SU-DHL-6 (cell line): ENCODE data around the gene TMEM8B.

Source experiments
- H2AFZ ChIP-seq: fragments of 200-600 bp; sonication (generic); 2 replicates; pipeline ENCODE4 v1.6.1; 2014; ENCODE audit warnings: low read depth, mild to moderate bottlenecking, moderate library complexity, mixed read lengths, antibody characterized with exemption, low read length; ENCODE audit not compliant: severe bottlenecking
- H3F3A ChIP-seq: fragments of 200-600 bp; shearing (Covaris generic); 2 replicates; pipeline ENCODE4 v1.6.0; 2016; ENCODE audit warnings: antibody characterized with exemption, mild to moderate bottlenecking; ENCODE audit not compliant: insufficient read depth
- H3K27ac ChIP-seq: fragments of 200-600 bp; sonication (generic); 2 replicates; pipeline ENCODE4 v1.5.1; 2016; ENCODE audit warnings: low read depth, mild to moderate bottlenecking, low read length, moderate library complexity, mixed read lengths
- H3K27me3 ChIP-seq: fragments of 200-600 bp; sonication (generic), shearing (Covaris generic); 2 replicates; pipeline ENCODE4 v1.6.0; 2014; ENCODE audit warnings: mild to moderate bottlenecking, low read length
- H3K36me3 ChIP-seq: fragments of 200-600 bp; sonication (generic); 2 replicates; pipeline ENCODE4 v1.6.1; 2014; ENCODE audit warnings: mild to moderate bottlenecking, low read length, mixed read lengths
- H3K4me2 ChIP-seq: fragments of 300-600, 200-600 bp; shearing (Covaris generic), sonication (generic); 2 replicates; pipeline ENCODE4 v1.6.0; 2014; ENCODE audit warnings: low read length, low read depth, mild to moderate bottlenecking; ENCODE audit not compliant: poor library complexity, severe bottlenecking
- H3K4me3 ChIP-seq: fragments of 200-600 bp; sonication (generic); 2 replicates; pipeline ENCODE4 v1.5.1; 2014; ENCODE audit warnings: antibody characterized with exemption, low read length, mild to moderate bottlenecking, mixed read lengths; ENCODE audit not compliant: insufficient read depth, poor library complexity, severe bottlenecking
- H3K79me2 ChIP-seq: fragments of 200-600 bp; sonication (generic); 2 replicates; pipeline ENCODE4 v1.6.1; 2014; ENCODE audit warnings: mild to moderate bottlenecking, low read length, moderate library complexity; ENCODE audit not compliant: insufficient read depth
- H3K9ac ChIP-seq: fragments of 200-600 bp; sonication (generic); 2 replicates; pipeline ENCODE4 v1.7.0; 2014; ENCODE audit warnings: mild to moderate bottlenecking, low read length
- H3K9me2 ChIP-seq: fragments of 200-600 bp; sonication (generic); replicated peaks from 2 replicates; pipeline ENCODE4 v1.6.1; 2014; ENCODE audit warnings: low read length; ENCODE audit not compliant: insufficient read depth
- H3K9me3 ChIP-seq: fragments of 200-600 bp; sonication (generic); 2 replicates; pipeline ENCODE4 v1.6.1; 2014; ENCODE audit warnings: low read length, mixed read lengths; ENCODE audit not compliant: insufficient read depth
- H4K20me1 ChIP-seq: fragments of 200-600 bp; sonication (generic); 2 replicates; pipeline ENCODE4 v1.6.1; 2014; ENCODE audit warnings: low read depth, mild to moderate bottlenecking, antibody characterized with exemption, low read length, moderate library complexity, mixed read lengths
- EZH2phosphoT487 ChIP-seq: fragments of 200-600 bp; sonication (generic), shearing (Covaris generic); conservative IDR thresholded peaks from 2 replicates; pipeline ENCODE4 v1.6.1; 2018; ENCODE audit warnings: mild to moderate bottlenecking, antibody characterized with exemption, low read length, moderate library complexity, mixed read lengths
- TF ChIP-seq, protein P1 (sequence below): fragments of 200-600 bp; sonication (generic); IDR thresholded peaks from one replicate; pipeline ENCODE4 v1.5.1; 2017; ENCODE audit warnings: antibody characterized with exemption, mild to moderate bottlenecking, low read length, moderate library complexity; ENCODE audit not compliant: insufficient read depth, poor library complexity, severe bottlenecking

The TMEM8B gene

GRCh38 chr9:35806101-35806500, 22.9 kb upstream of the TMEM8B start:
- Histone ChIP-seq H3K4me2 (no peak overlapping the region), H3K36me3 (no peaks in the 10 kb centered on the region)

DNA sequence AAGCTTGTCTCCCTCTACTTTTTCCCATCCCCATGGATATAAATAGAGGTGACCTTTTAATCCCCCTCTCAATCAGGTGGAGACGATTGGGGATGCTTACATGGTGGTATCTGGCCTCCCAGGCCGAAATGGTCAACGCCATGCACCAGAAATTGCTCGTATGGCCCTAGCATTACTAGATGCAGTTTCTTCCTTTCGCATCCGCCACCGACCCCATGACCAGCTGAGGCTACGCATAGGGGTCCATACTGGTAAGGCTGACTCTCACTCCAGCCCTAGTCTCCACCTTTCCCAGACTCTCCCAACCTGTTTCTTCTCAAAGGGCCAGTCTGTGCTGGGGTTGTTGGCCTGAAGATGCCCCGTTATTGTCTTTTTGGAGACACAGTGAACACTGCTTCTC, 20.6 kb upstream of the TMEM8B start:
- H2AFZ ChIP-seq: no peak overlapping the region
- peaks cover 14% of the 10 kb centered on the region for H3F3A ChIP-seq
- no peaks in the 10 kb centered on the region for H3K36me3 ChIP-seq
- H4K20me1 ChIP-seq: no peaks in the 10 kb centered on the region
- no peak overlapping the region for H3K9ac ChIP-seq
- no peaks in the 10 kb centered on the region for H3K9me3 ChIP-seq
- H3K4me3 ChIP-seq: no peak overlapping the region
- no peak overlapping the region for H3K27ac ChIP-seq
- no peaks in the 10 kb centered on the region for H3K9me2 ChIP-seq
- no peaks in the 10 kb centered on the region for H3K79me2 ChIP-seq
- no peaks in the 10 kb centered on the region for H3K27me3 ChIP-seq
- H3K4me2 ChIP-seq: no peak overlapping the region
- no peak for TF ChIP-seq EZH2phosphoT487
- TF ChIP-seq, protein P1, sequence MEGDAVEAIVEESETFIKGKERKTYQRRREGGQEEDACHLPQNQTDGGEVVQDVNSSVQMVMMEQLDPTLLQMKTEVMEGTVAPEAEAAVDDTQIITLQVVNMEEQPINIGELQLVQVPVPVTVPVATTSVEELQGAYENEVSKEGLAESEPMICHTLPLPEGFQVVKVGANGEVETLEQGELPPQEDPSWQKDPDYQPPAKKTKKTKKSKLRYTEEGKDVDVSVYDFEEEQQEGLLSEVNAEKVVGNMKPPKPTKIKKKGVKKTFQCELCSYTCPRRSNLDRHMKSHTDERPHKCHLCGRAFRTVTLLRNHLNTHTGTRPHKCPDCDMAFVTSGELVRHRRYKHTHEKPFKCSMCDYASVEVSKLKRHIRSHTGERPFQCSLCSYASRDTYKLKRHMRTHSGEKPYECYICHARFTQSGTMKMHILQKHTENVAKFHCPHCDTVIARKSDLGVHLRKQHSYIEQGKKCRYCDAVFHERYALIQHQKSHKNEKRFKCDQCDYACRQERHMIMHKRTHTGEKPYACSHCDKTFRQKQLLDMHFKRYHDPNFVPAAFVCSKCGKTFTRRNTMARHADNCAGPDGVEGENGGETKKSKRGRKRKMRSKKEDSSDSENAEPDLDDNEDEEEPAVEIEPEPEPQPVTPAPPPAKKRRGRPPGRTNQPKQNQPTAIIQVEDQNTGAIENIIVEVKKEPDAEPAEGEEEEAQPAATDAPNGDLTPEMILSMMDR: no peak

More at GRCh38 chr9:35806101-35806500, 22.9 kb upstream of the TMEM8B start:
- no peak overlapping the region for H3K27ac ChIP-seq
- H2AFZ ChIP-seq: no peak overlapping the region
- TF ChIP-seq, protein P1: no peak
- TF ChIP-seq EZH2phosphoT487: no peak
- H3K9ac ChIP-seq: no peak overlapping the region
- no peaks in the 10 kb centered on the region for H4K20me1 ChIP-seq
- no peaks in the 10 kb centered on the region for H3K27me3 ChIP-seq
- no peaks in the 10 kb centered on the region for H3K9me2 ChIP-seq
- H3K9me3 ChIP-seq: no peaks in the 10 kb centered on the region
- no peaks in the 10 kb centered on the region for H3K79me2 ChIP-seq
- no peak overlapping the region for H3K4me3 ChIP-seq
- no peaks in the 10 kb centered on the region for H3F3A ChIP-seq

GRCh38 chr9:35810122-35810521, 18.9 kb upstream of the TMEM8B start:
- Histone ChIP-seq H3K4me3 (no peak overlapping the region), H4K20me1 (no peaks in the 10 kb centered on the region), H3K9me2 (no peaks in the 10 kb centered on the region), H3K9me3 (no peaks in the 10 kb centered on the region), H3K4me2 (no peak overlapping the region), H3F3A (peaks cover 18% of the 10 kb centered on the region), H3K27me3 (no peaks in the 10 kb centered on the region), H2AFZ (no peak overlapping the region), H3K27ac (no peak overlapping the region), H3K36me3 (no peaks in the 10 kb centered on the region), H3K9ac (no peak overlapping the region), H3K79me2 (no peaks in the 10 kb centered on the region)
- TF ChIP-seq, protein P1: no peak
- TF ChIP-seq EZH2phosphoT487: no peak
